AG10803 (cell line): Measurements from ENCODE around the gene ZNF415.

Experiments used
- DNase-seq: peaks from one replicate; pipeline ENCODE4 v3.0.0; 2010; ENCODE audit warnings: low read depth
- H3K4me3 ChIP-seq: 2 replicates; pipeline ENCODE4 v1.5.1; 2011; ENCODE audit warnings: mild to moderate bottlenecking, low read length, control low read depth
- CTCF ChIP-seq: conservative IDR thresholded peaks from 2 replicates; pipeline ENCODE4 v1.5.1; 2011; ENCODE audit warnings: mild to moderate bottlenecking, low read length, control low read depth, inconsistent platforms

ZNF415 gene

GRCh38 chr19:53091413-53092254 lies 41.1 kb downstream of the ZNF415 start:
- TF ChIP-seq CTCF: no peak
- DNase-seq: no peak
- H3K4me3 ChIP-seq: no peak overlapping the region

DNA sequence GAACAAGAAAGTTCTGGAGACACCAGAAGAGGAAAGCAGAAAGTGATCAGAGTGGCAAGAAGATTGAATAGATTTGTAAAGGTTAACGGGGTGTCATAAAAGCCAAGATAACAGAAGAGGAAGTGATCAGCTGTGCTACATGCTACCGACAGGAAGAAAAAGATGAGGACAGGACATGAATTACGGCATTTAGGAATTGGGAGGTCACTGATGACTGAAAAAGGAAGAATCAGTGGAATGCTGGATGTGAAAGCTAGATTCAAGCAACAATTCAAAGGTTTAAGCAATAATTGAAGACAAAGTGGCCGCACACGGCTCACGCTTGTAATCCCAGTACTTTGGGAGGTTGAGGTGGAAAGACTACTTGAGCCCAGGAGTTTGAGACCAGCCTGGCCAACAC lies 44.6 kb downstream of the ZNF415 start:
- DNase-seq: no peak
- H3K4me3 ChIP-seq: no peak overlapping the region
- TF ChIP-seq CTCF: no peak

DNA sequence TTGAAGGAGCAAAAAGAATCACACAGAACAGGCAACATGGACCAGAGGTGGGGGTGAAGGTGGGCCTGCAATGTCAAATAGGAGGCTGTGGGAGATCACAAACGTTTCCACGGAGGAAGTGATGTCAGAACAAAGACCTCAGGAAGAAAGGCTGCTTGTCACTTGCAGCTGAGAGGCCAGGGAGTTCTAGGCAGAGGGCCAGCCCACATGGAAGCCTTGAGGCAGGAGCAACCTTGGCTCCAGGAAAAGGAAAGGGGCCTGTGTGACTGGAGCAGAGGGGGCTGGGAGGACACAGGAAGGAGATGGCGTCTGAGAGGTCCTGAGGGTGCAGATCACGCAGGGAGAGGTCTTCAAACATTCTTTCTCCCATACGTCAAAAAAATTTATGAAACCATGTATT lies 45.8 kb downstream of the ZNF415 start:
- peak; percentile 23 for DNase-seq
- H3K4me3 ChIP-seq: no peak overlapping the region
- no peak for TF ChIP-seq CTCF

DNA sequence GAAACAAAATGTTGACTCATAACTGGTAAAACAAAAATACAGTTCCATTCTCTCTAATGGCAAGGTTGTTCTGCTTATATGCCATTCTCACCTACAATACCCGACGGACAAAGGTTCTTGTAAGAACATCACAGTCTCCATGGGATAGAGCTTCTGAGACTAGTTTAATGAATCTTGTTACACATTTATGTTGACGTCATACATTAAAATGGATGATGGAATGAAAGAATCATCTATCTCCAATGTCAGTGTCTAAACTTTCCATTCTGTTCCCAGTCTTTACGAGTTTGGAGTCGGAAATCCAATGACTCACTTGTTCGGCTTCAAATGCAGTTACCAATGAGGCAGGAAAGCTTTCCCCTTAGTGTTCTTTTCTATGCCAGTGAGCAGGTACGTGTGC lies 47.2 kb downstream of the ZNF415 start:
- no peak for DNase-seq
- H3K4me3 ChIP-seq: no peak overlapping the region

DNA sequence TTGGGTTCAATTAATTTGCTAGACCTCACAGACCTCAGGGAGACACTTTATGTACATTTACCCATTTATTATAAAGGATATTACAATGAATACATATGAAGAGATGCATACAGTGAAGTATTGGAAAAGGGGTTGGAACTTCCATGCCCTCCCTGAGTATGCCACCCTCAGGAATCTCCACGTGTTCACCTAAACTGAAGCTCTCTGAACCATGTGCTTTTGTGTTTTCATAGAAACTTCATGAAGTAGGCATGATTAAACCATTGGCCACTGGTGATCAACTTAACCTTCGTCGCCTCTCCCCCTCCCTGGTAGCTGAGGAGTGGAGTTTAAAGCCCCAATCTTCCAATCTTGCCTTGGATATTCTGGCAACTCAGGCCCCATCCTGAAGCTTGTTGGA lies 49.8 kb downstream of the ZNF415 start:
- no peak for TF ChIP-seq CTCF
- no peak for DNase-seq
- no peak overlapping the region for H3K4me3 ChIP-seq

More for the DNA sequence above, 47.2 kb downstream of the ZNF415 start:
- no peak for TF ChIP-seq CTCF

- no peak for TF ChIP-seq CTCF
- DNase-seq: no peak
- no peak overlapping the region for H3K4me3 ChIP-seq
Observed at GRCh38 chr19:53079313-53079924, 53.3 kb downstream of the ZNF415 start.

GRCh38 chr19:53078668-53079067 lies 54.0 kb downstream of the ZNF415 start:
- TF ChIP-seq CTCF: no peak
- H3K4me3 ChIP-seq: no peak overlapping the region
- DNase-seq: no peak
